Right lobe of liver (tissue), 4 donors: ENCODE results near the gene PPP1R12B.
"Not testable (repeated sequence)": the region's sequence is repeated elsewhere in the genome, so short reads cannot be mapped to it uniquely, and the experiment has no call there.

Experiments
- POLR2A ChIP-seq: fragments of 450-650 bp; IDR thresholded peaks from one replicate; pipeline ENCODE4 v1.6.1; 2017; ENCODE audit warnings: antibody characterized with exemption, mild to moderate bottlenecking
- TF ChIP-seq, protein P1 (sequence below), 4 donors: fragments of 200-600 bp in 3 of 4; fragments of 450-650 bp in 1 of 4; IDR thresholded peaks; one replicate each; pipeline versions ENCODE4 v1.5.1 to v1.8.0; 2016 to 2022; ENCODE audit warnings: antibody characterized with exemption in 4 of 4, mild to moderate bottlenecking in 2 of 4
- donor health status: DM: no; HTN: no; CAD: no.
- donor health status: DM: no; HTN: no; CAD: no.
- donor health status: DM: no; HTN: yes; CAD: no.

DNA sequence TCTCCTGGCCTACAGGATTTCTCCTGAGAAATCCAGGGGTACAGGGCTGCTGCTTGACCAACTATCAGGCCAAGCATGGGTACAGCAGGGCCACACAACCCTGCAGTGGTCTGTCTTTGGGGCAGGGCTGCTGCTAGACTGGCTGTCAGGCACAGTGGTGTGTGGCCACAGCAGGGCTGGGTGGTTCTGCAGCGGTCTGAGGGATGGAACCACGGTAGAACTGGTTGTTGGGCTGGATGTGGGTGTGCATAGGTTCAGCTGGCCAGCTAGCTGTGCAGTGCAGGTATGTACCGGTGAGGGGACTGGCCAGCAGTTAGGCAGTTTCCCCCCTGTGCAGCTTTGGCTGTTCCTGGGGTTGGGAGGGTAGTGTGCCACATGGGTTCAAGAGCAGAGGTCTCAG, 136.3 kb downstream of the PPP1R12B start:
- not testable (repeated sequence) for TF ChIP-seq POLR2A
- TF ChIP-seq, protein P1, sequence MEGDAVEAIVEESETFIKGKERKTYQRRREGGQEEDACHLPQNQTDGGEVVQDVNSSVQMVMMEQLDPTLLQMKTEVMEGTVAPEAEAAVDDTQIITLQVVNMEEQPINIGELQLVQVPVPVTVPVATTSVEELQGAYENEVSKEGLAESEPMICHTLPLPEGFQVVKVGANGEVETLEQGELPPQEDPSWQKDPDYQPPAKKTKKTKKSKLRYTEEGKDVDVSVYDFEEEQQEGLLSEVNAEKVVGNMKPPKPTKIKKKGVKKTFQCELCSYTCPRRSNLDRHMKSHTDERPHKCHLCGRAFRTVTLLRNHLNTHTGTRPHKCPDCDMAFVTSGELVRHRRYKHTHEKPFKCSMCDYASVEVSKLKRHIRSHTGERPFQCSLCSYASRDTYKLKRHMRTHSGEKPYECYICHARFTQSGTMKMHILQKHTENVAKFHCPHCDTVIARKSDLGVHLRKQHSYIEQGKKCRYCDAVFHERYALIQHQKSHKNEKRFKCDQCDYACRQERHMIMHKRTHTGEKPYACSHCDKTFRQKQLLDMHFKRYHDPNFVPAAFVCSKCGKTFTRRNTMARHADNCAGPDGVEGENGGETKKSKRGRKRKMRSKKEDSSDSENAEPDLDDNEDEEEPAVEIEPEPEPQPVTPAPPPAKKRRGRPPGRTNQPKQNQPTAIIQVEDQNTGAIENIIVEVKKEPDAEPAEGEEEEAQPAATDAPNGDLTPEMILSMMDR (IDR thresholded peaks at IDR 0.05) = not testable (repeated sequence)
